Lower leg skin (tissue), 3 donors: ENCODE results near the gene RNF13.

Source experiments
- POLR2A ChIP-seq, 2 donors: fragments of 450-650 bp; IDR thresholded peaks; one replicate each; pipeline ENCODE4 v1.6.1; 2016 to 2017; ENCODE audit warnings: antibody characterized with exemption in 2 of 2, mild to moderate bottlenecking in 1 of 2, moderate library complexity in 1 of 2
- TF ChIP-seq, protein P1 (sequence below), 3 donors: fragments of 450-650 bp; IDR thresholded peaks; one replicate each; pipeline ENCODE4 v1.5.1; 2016; ENCODE audit warnings: antibody characterized with exemption in 3 of 3, mild to moderate bottlenecking in 3 of 3, moderate library complexity in 2 of 3

DNA sequence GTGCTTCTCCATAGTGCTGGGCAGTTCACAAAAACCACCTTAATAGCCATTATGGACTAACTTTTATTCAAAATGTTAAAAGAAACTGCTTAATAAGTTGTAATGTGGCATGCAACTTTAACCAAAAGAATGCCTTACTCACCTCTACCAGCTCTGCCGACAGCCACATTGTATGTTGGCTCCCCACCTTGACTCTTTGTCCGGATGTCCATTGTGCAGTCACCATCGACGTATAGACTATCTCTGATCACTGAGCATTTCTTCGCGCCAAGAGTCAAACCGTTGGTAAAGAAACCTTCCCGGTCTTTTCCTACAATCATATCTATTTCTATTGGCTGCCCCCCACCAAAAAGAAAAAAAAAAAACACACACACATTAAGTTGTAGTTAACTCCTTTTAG is 155.2 kb downstream of the RNF13 start:
- TF ChIP-seq, protein P1, sequence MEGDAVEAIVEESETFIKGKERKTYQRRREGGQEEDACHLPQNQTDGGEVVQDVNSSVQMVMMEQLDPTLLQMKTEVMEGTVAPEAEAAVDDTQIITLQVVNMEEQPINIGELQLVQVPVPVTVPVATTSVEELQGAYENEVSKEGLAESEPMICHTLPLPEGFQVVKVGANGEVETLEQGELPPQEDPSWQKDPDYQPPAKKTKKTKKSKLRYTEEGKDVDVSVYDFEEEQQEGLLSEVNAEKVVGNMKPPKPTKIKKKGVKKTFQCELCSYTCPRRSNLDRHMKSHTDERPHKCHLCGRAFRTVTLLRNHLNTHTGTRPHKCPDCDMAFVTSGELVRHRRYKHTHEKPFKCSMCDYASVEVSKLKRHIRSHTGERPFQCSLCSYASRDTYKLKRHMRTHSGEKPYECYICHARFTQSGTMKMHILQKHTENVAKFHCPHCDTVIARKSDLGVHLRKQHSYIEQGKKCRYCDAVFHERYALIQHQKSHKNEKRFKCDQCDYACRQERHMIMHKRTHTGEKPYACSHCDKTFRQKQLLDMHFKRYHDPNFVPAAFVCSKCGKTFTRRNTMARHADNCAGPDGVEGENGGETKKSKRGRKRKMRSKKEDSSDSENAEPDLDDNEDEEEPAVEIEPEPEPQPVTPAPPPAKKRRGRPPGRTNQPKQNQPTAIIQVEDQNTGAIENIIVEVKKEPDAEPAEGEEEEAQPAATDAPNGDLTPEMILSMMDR (IDR thresholded peaks at IDR 0.05): no peak
- TF ChIP-seq POLR2A (IDR thresholded peaks at IDR 0.05): no peak
